ENCODE data around the gene SLC35D2.
A peak's percentile ranks its signal among the peaks of the same experiment; 100 is the strongest.

SLC35D2 gene

DNA sequence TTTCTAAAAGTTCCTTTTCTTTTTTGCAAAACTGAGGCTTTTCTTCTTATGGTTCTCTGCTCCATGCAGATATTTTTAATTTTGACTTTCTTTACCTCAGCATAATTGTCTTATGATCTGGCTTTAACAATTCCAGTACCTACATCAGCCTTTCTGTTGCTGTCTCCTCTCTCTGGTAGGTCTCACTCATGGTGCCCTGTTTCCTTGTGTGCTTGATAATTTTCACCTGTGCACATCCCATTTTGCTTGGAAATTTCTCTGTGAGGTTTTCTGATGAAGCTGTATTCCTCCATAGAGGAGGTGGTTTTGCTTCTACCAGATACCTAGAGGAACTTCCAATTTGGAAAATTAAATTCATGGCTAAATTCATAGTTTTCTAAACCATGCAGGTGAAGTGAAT lies 79.3 kb downstream of the SLC35D2 start:
- DNase-seq: no peak

- no peak for DNase-seq
Observed at GRCh38 chr9:96302021-96302420, 81.5 kb downstream of the SLC35D2 start, which contains the start of gene HSD17B3. Gene HSD17B3, minus strand, starts transcription at chr9:96302176. Its CDS starts 72 bp downstream, at chr9:96302104.

DNA sequence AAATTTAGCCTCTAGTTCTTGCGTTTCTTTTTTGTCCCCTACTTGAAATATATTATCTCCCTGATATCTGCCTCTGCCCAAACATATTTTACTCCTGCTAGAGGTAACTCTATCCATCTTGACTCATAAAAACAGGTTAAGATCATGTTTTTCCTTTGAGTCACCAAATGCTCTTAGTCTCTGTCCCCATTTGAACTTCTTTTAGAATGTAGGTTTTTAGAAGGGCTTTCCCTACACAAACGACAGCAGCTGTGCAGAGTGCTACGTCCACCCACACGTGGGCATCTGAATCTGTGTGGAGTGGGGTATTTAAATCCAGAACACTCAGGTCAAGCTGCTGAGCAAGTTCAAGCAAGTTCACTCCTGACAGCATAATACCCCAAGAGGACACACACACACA lies 83.7 kb downstream of the SLC35D2 start:
- no peak for DNase-seq

DNA sequence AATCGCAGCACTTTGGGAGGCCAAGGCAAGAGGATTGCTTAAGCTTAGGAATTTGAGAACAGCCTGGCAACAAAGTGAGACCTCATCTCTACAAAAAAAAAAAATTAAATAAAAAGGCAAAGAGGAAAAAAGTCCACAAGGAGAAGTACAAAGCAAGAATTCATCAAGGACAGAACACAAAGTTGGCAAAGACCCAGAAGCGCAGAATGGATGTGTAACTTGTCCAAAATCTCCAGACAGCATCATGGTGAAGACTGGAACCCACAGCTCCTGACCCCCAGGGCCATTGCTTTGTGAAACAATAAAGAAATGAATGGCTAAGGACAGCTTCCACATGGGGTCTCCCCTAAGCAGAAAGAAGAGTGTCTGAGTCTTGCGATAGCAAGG lies 89.4 kb downstream of the SLC35D2 start:
- DNase-seq: no peak

GRCh38 chr9:96293498-96294158 lies 89.9 kb downstream of the SLC35D2 start:
- DNase-seq: peak; percentile 56

GRCh38 chr9:96289392-96289791 lies 94.1 kb downstream of the SLC35D2 start:
- no peak for DNase-seq

GRCh38 chr9:96281641-96282040 lies 101.9 kb downstream of the SLC35D2 start:
- DNase-seq: no peak

GRCh38 chr9:96279932-96280331 lies 103.6 kb downstream of the SLC35D2 start:
- DNase-seq: no peak

DNA sequence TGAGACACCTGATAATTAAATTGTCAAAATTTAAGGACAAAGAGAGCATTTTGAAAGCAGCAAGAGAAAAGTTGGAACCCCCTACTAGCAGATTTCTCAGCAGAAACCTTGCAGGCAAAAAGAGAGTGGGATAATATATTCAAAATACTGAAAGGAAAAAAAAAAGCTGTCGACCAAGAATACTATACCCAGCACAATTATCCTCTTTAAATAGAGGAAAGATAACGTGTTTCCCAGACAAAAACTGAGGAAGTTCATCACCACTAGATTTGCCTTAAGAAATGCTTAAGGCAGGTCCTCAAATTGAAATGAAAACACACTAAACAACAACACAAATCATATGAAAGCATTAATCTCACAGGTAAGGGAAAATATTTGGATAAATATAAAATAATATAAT lies 108.6 kb downstream of the SLC35D2 start:
- no peak for DNase-seq
